Measurements from ENCODE around the gene AGAP5. TPM values are rescaled to one million over a fixed set of nuclear protein-coding genes. Genes with fewer than 3 reads are reported as not detected.
A peak's percentile ranks its signal among the peaks of the same experiment; 100 is the strongest.

AGAP5 gene
- total and polyA plus RNA-seq, 2 of the 4 experiments (the other 2 are of a cell fraction) = 1.8 to 4.1 TPM

GRCh38 chr10:73645251-73645650 lies 52.7 kb downstream of the AGAP5 start:
- Histone ChIP-seq H2AK9ac (replicated peaks; ENCODE audit: low read depth, low read length, poor library complexity) (no peak overlapping the region), H3K9ac (ENCODE audit: low read depth, low read length) (no peak overlapping the region), H3K56ac (ENCODE audit: extremely low read depth, insufficient read depth, low read length) (no peak overlapping the region), H3K4ac (ENCODE audit: low read depth, low read length) (peak overlapping the region; percentile 45; the same call in 1 of the 2 replicates), H4K8ac (ENCODE audit: low read depth in 2 of 2, low read length in 2 of 2) (no peak overlapping the region; a peak in 1 of 4 replicates), H2BK20ac (ENCODE audit: low read depth, low read length) (no peak overlapping the region), H3K4me1 (ENCODE audit: control insufficient read depth, insufficient read depth, low read length) (peaks cover 15% of the 10 kb centered on the region), H2AK5ac (ENCODE audit: low read depth, low read length) (peak overlapping the region; percentile 9; the same call in 1 of the 2 replicates), H2BK5ac (ENCODE audit: low read depth, low read length, poor library complexity, severe bottlenecking) (no peak overlapping the region), H2BK15ac (ENCODE audit: low read depth, low read length) (no peak overlapping the region; the same call in 2 of the 3 replicates), H3K23ac (ENCODE audit: low read depth, low read length) (no peak overlapping the region), H3K18ac (ENCODE audit: low read depth, low read length) (no peak overlapping the region), H3K27ac (ENCODE audit: insufficient read depth, low read length) (no peak overlapping the region), H4K20me1 (ENCODE audit: insufficient read depth, low read length) (no peaks in the 10 kb centered on the region), H3K27me3 (ENCODE audit: control insufficient read depth, insufficient read depth, low read length) (peaks cover 4% of the 10 kb centered on the region; the same call in 1 of the 2 replicates), H3K36me3 (ENCODE audit: control insufficient read depth, insufficient read depth, low read length) (no peaks in the 10 kb centered on the region), H3K9me1 (ENCODE audit: insufficient read depth, low read length) (peaks cover 15% of the 10 kb centered on the region), H2AFZ (replicated peaks; ENCODE audit: low read length, poor library complexity) (no peak overlapping the region), H3K14ac (replicated peaks; ENCODE audit: low read depth, low read length) (peak overlapping the region; percentile 14; the same call in 1 of the 2 replicates), H2BK120ac (ENCODE audit: low read depth, low read length) (no peak overlapping the region), H3K79me1 (ENCODE audit: low read depth in 1 of 2, low read length in 2 of 2) (peaks cover 0 to 14% of the 10 kb centered on the region in 2 experiments; a peak in 2 of 4 replicates), H3K9me3 (ENCODE audit: control insufficient read depth, insufficient read depth, low read length) (no peaks in the 10 kb centered on the region), H4K5ac (ENCODE audit: low read depth, low read length) (no peak overlapping the region), H3K4me2 (ENCODE audit: low read depth, low read length) (no peak overlapping the region), H4K91ac (ENCODE audit: insufficient read depth, low read depth, low read length) (peak overlapping the region; percentile 16; the same call in 1 of the 2 replicates), H3K4me3 (ENCODE audit: insufficient read depth, low read depth, low read length) (no peak overlapping the region)
- ChIA-PET POLR2A (ENCODE audit: unreplicated experiment) (no interaction called here), CTCF (no interaction called here)
- ATAC-seq (ENCODE audit: low read depth) (no peak), DNase-seq (no peak)
- intact Hi-C loops (cut with micrococcal nuclease) = loop anchor here (10.0 kb wide), 1 partner anchor 230 kb away; the partner anchor contains the start of gene ANXA7
- WGBS, 2 experiments (ENCODE audit: extremely low coverage in 2 of 2, insufficient read length in 1 of 2) = 92 to 100% methylated on average over 1 to 2 of the region's 3 CpGs
- no peak for TF ChIP-seq CHD1 (IDR thresholded peaks at IDR 0.05; ENCODE audit: low read depth, low read length)
- TF ChIP-seq USF2 (IDR thresholded peaks at IDR 0.05; ENCODE audit: low read depth, low read length) = no peak
- TF ChIP-seq RCOR1 (IDR thresholded peaks at IDR 0.05; ENCODE audit: insufficient replicate concordance, low read length) = no peak
- no peak for TF ChIP-seq MXI1 (IDR thresholded peaks at IDR 0.05; ENCODE audit: borderline replicate concordance, low read depth, low read length)
- TF ChIP-seq SMC3 (IDR thresholded peaks at IDR 0.05; ENCODE audit: low read depth, low read length) = no peak
- no peak for TF ChIP-seq CEBPB (IDR thresholded peaks at IDR 0.05; ENCODE audit: low read depth, low read length)
- BruUV-seq (replicated peaks) = no TSS peak
- dilution Hi-C loops (cut with HindIII; ENCODE audit: low sequenced_read_pairs, unreplicated experiment) = no loop called here
- in situ Hi-C loops (cut with MboI; ENCODE audit: low sequenced_read_pairs) = loop anchor here (25.0 kb wide), 1 partner anchor 383 kb away; the partner anchor contains the start of gene MRPS16
